ENCODE results near the gene ANXA3.
A peak's percentile ranks its signal among the peaks of the same experiment; 100 is the strongest.

Gene ANXA3

GRCh38 chr4:78517050-78517652, 34.4 kb upstream of the ANXA3 start:
- Histone ChIP-seq H3K4me3 (no peak overlapping the region), H3K27ac (no peak overlapping the region)
- DNase-seq (ENCODE audit: low spot score): no peak
- peak; percentile 41 for TF ChIP-seq CTCF (IDR thresholded peaks at IDR 0.05)

GRCh38 chr4:78518561-78518960, 33.0 kb upstream of the ANXA3 start:
- no peak overlapping the region for H3K4me3 ChIP-seq
- TF ChIP-seq CTCF (IDR thresholded peaks at IDR 0.05): no peak
- DNase-seq (ENCODE audit: low spot score): no peak
- H3K27ac ChIP-seq: no peak overlapping the region

- Histone ChIP-seq H3K4me3 (no peak overlapping the region), H3K27ac (no peak overlapping the region)
- no peak for TF ChIP-seq CTCF (IDR thresholded peaks at IDR 0.05)
- no peak for DNase-seq (ENCODE audit: low spot score)
These were observed 31.6 kb upstream of the ANXA3 start for GRCh38 chr4:78519962-78520361.

- no peak overlapping the region for H3K4me3 ChIP-seq
- TF ChIP-seq CTCF (IDR thresholded peaks at IDR 0.05): no peak
- no peak overlapping the region for H3K27ac ChIP-seq
- DNase-seq (ENCODE audit: low spot score): no peak
These were observed 30.8 kb upstream of the ANXA3 start for GRCh38 chr4:78520808-78521226.

- DNase-seq (ENCODE audit: low spot score): no peak
- Histone ChIP-seq H3K4me3 (no peak overlapping the region), H3K27ac (no peak overlapping the region)
- no peak for TF ChIP-seq CTCF (IDR thresholded peaks at IDR 0.05)
These were observed 27.6 kb upstream of the ANXA3 start for GRCh38 chr4:78524009-78524408.

GRCh38 chr4:78525559-78525958, 26.0 kb upstream of the ANXA3 start:
- H3K4me3 ChIP-seq: no peak overlapping the region
- no peak overlapping the region for H3K27ac ChIP-seq
- DNase-seq (ENCODE audit: low spot score): no peak
- no peak for TF ChIP-seq CTCF (IDR thresholded peaks at IDR 0.05)

- H3K27ac ChIP-seq: no peak overlapping the region
- TF ChIP-seq CTCF (IDR thresholded peaks at IDR 0.05): no peak
- DNase-seq (ENCODE audit: low spot score): no peak
These were observed 24.5 kb upstream of the ANXA3 start for GRCh38 chr4:78527103-78527502.

More at GRCh38 chr4:78527103-78527502, 24.5 kb upstream of the ANXA3 start:
- no peak overlapping the region for H3K4me3 ChIP-seq
